ENCODE measurements around the gene ZCCHC14.

The ZCCHC14 gene

GRCh38 chr16:87435372-87436224 is 57.2 kb downstream of the ZCCHC14 start:
- in situ Hi-C loops (cut with MboI; ENCODE audit: low sequenced_read_pairs) = no loop called here

- in situ Hi-C loops (cut with MboI; ENCODE audit: low sequenced_read_pairs) = no loop called here
Observed at GRCh38 chr16:87434146-87434667, 58.6 kb downstream of the ZCCHC14 start.

GRCh38 chr16:87432330-87432915 is 60.4 kb downstream of the ZCCHC14 start:
- in situ Hi-C loops (cut with MboI; ENCODE audit: low sequenced_read_pairs) = no loop called here

GRCh38 chr16:87431926-87432325 is 60.9 kb downstream of the ZCCHC14 start:
- in situ Hi-C loops (cut with MboI; ENCODE audit: low sequenced_read_pairs) = no loop called here

- in situ Hi-C loops (cut with MboI; ENCODE audit: low sequenced_read_pairs) = no loop called here
Observed at GRCh38 chr16:87426423-87427215, 66.2 kb downstream of the ZCCHC14 start.

GRCh38 chr16:87425941-87426340 is 66.9 kb downstream of the ZCCHC14 start:
- in situ Hi-C loops (cut with MboI; ENCODE audit: low sequenced_read_pairs) = no loop called here

GRCh38 chr16:87424266-87424665 is 68.6 kb downstream of the ZCCHC14 start:
- in situ Hi-C loops (cut with MboI; ENCODE audit: low sequenced_read_pairs) = no loop called here

- in situ Hi-C loops (cut with MboI; ENCODE audit: low sequenced_read_pairs) = no loop called here
Observed at GRCh38 chr16:87423429-87423828, 69.4 kb downstream of the ZCCHC14 start.

GRCh38 chr16:87422106-87422505 is 70.7 kb downstream of the ZCCHC14 start:
- in situ Hi-C loops (cut with MboI; ENCODE audit: low sequenced_read_pairs) = no loop called here

GRCh38 chr16:87421003-87421912 is 71.6 kb downstream of the ZCCHC14 start:
- in situ Hi-C loops (cut with MboI; ENCODE audit: low sequenced_read_pairs) = no loop called here

GRCh38 chr16:87420026-87421002 is 72.5 kb downstream of the ZCCHC14 start:
- in situ Hi-C loops (cut with MboI; ENCODE audit: low sequenced_read_pairs) = no loop called here

GRCh38 chr16:87418644-87419043 is 74.2 kb downstream of the ZCCHC14 start:
- in situ Hi-C loops (cut with MboI; ENCODE audit: low sequenced_read_pairs) = no loop called here

- in situ Hi-C loops (cut with MboI; ENCODE audit: low sequenced_read_pairs) = no loop called here
Observed at GRCh38 chr16:87418216-87418615, 74.6 kb downstream of the ZCCHC14 start.

GRCh38 chr16:87417528-87417910 is 75.3 kb downstream of the ZCCHC14 start:
- in situ Hi-C loops (cut with MboI; ENCODE audit: low sequenced_read_pairs) = no loop called here

GRCh38 chr16:87416826-87417527 is 75.8 kb downstream of the ZCCHC14 start:
- in situ Hi-C loops (cut with MboI; ENCODE audit: low sequenced_read_pairs) = no loop called here

- in situ Hi-C loops (cut with MboI; ENCODE audit: low sequenced_read_pairs) = no loop called here
Observed at GRCh38 chr16:87415441-87415840, 77.4 kb downstream of the ZCCHC14 start.

- in situ Hi-C loops (cut with MboI; ENCODE audit: low sequenced_read_pairs) = no loop called here
Observed at GRCh38 chr16:87414251-87414680, 78.6 kb downstream of the ZCCHC14 start.

GRCh38 chr16:87412996-87413421 is 79.8 kb downstream of the ZCCHC14 start:
- in situ Hi-C loops (cut with MboI; ENCODE audit: low sequenced_read_pairs) = no loop called here
